A673 (cell line): ENCODE results near the gene VPS13D. TPM values are rescaled to one million over a fixed set of nuclear protein-coding genes. Genes with fewer than 3 reads are reported as not detected.

ENCODE experiments used
- BruUV-seq: library from RNA; stranded (reverse); fragments of 400-500 nt; replicated peaks from 2 replicates; lab custom pipeline; 2021; lab: Mats Ljungman, UMichigan
- CTCF ChIA-PET: fragments of 300-600 bp; sonication (Branson Sonifier 250); formaldehyde crosslinking; loops from one replicate; lab custom pipeline; 2022; ENCODE audit warnings: antibody characterized with exemption; lab: Charles Lee
- POLR2A ChIA-PET: fragments of 300-600 bp; sonication (Branson Sonifier 250); formaldehyde crosslinking; loops from one replicate; lab custom pipeline; 2022; ENCODE audit warnings: antibody characterized with exemption; ENCODE audit not compliant: low non-redundant PET; lab: Charles Lee
- DNase-seq: peaks from one replicate; pipeline ENCODE4 v3.0.0-alpha.2; 2015; ENCODE audit warnings: low spot score
- H3K27ac ChIP-seq: fragments of 200-600 bp; sonication (generic); 2 replicates; pipeline ENCODE4 v1.5.1; 2016; ENCODE audit warnings: mixed run types, low read depth, mild to moderate bottlenecking, mixed read lengths, antibody characterized with exemption, low read length; ENCODE audit not compliant: poor library complexity, severe bottlenecking
- H3K27me3 ChIP-seq: fragments of 200-600 bp; sonication (generic); replicated peaks from 2 replicates; pipeline ENCODE4 v1.6.1; 2017; ENCODE audit warnings: mixed run types, low read depth, mild to moderate bottlenecking, mixed read lengths, antibody characterized with exemption, low read length; ENCODE audit not compliant: insufficient read depth, poor library complexity
- H3K36me3 ChIP-seq: fragments of 200-600 bp; sonication (generic); 2 replicates; pipeline ENCODE4 v1.6.1; 2016; ENCODE audit warnings: mixed run types, mild to moderate bottlenecking, mixed read lengths, antibody characterized with exemption, low read length; ENCODE audit not compliant: insufficient read depth, poor library complexity, severe bottlenecking
- H3K4me1 ChIP-seq: fragments of 200-600 bp; sonication (generic); 2 replicates; pipeline ENCODE4 v1.6.1; 2017; ENCODE audit warnings: mixed run types, mild to moderate bottlenecking, mixed read lengths, antibody characterized with exemption, low read length; ENCODE audit not compliant: insufficient read depth, poor library complexity, severe bottlenecking
- H3K4me3 ChIP-seq: fragments of 200-600 bp; sonication (generic); 2 replicates; pipeline ENCODE4 v1.5.1; 2016; ENCODE audit warnings: low read depth, mixed run types, mild to moderate bottlenecking, mixed read lengths, low read length; ENCODE audit not compliant: poor library complexity, severe bottlenecking
- H3K9me3 ChIP-seq: fragments of 200-600 bp; sonication (generic); 2 replicates; pipeline ENCODE4 v1.6.1; 2016; ENCODE audit warnings: mixed run types, low read depth, mild to moderate bottlenecking, mixed read lengths, antibody characterized with exemption, low read length; ENCODE audit not compliant: poor library complexity, severe bottlenecking
- EZH2 ChIP-seq: fragments of 200-600 bp; sonication (generic); IDR thresholded peaks from 2 replicates; pipeline ENCODE4 v1.6.1; 2017; ENCODE audit warnings: borderline replicate concordance, low read depth, mild to moderate bottlenecking, mixed read lengths, antibody characterized with exemption, low read length; ENCODE audit not compliant: poor library complexity, severe bottlenecking
- intact Hi-C: fragments of 100-400 bp; cut with micrococcal nuclease; formaldehyde crosslinking; loops from one replicate; pipeline ENCODE4 v1.10.0; 2022; ENCODE audit not compliant: unreplicated experiment
- total RNA-seq: library from RNA; stranded (reverse); gene quantifications from 2 replicates; pipeline ENCODE4 v1.2.3, GENCODE V29; 2021
- TF ChIP-seq, protein P1 (sequence below): fragments of 300-800, 200-600 bp; sonication (generic); conservative IDR thresholded peaks from 2 replicates; pipeline ENCODE4 v1.5.1; 2017; ENCODE audit warnings: low read depth, mild to moderate bottlenecking, antibody characterized with exemption, low read length, moderate library complexity, mixed read lengths

VPS13D gene
- total RNA-seq, 1 experiment from 2014 or later, result 32.5 TPM

DNA sequence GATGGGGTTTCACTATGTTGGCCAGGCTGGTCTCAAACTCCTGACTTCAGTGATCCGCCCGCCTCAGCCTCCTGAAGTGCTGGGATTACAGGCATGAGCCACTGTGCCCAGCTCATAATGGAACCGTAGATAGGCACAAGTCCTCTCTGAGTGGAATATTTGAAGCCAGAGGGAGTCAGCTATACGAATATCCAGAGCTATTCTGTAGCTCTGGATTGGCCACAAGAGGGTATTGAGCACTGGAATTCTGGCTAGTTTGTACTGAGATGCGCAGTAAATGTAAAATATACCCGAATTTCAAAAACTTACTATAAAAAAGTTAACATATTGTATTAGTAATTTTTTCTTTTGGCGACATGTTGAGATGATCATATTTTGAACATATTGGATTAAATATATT is 851 bp upstream of the VPS13D start:
- Histone ChIP-seq H3K4me3 (no peak overlapping the region), H3K27me3 (no peaks in the 10 kb centered on the region), H3K9me3 (no peaks in the 10 kb centered on the region), H3K36me3 (no peaks in the 10 kb centered on the region), H3K27ac (no peak overlapping the region), H3K4me1 (peaks cover 5% of the 10 kb centered on the region)
- ChIA-PET CTCF (interaction anchor here (0.7 kb wide), 1 partner anchor 430 kb away, joined by 3 read pairs; no protein-coding TSS in a partner anchor), POLR2A (no interaction called here)
- intact Hi-C loops, result no loop called here
- TF ChIP-seq, protein P1, sequence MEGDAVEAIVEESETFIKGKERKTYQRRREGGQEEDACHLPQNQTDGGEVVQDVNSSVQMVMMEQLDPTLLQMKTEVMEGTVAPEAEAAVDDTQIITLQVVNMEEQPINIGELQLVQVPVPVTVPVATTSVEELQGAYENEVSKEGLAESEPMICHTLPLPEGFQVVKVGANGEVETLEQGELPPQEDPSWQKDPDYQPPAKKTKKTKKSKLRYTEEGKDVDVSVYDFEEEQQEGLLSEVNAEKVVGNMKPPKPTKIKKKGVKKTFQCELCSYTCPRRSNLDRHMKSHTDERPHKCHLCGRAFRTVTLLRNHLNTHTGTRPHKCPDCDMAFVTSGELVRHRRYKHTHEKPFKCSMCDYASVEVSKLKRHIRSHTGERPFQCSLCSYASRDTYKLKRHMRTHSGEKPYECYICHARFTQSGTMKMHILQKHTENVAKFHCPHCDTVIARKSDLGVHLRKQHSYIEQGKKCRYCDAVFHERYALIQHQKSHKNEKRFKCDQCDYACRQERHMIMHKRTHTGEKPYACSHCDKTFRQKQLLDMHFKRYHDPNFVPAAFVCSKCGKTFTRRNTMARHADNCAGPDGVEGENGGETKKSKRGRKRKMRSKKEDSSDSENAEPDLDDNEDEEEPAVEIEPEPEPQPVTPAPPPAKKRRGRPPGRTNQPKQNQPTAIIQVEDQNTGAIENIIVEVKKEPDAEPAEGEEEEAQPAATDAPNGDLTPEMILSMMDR, result no peak
- TF ChIP-seq EZH2, result no peak
- no TSS peak for BruUV-seq
- no peak for DNase-seq

DNA sequence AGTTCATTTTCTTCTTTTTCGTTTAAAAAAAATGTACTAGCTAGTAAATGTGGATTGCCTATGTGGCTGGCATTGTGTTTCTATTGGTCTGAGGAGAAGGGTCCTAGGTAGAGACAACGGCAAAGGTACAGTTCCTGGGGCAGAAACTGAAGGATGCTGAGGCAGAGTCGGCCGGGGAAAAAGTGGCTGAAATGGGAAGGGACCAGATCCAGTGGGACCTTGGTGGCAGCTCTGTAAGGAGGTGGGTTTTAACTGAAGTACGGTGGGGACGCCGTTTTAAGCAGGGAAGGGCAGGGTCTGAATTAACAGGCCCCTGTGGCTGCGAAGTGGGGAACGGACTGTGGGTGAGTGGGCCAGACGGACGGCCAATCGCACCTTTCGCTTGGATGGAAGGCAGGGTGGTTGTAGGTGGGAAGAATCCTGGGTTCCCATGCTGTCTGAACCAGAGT is 420 bp upstream of the VPS13D start:
- DNase-seq, result no peak
- peaks cover 5% of the 10 kb centered on the region for H3K4me1 ChIP-seq
- peak overlapping the region; percentile 99 for H3K4me3 ChIP-seq
- H3K9me3 ChIP-seq, result no peaks in the 10 kb centered on the region
- intact Hi-C loops, result no loop called here
- no peak overlapping the region for H3K27ac ChIP-seq
- no peak for TF ChIP-seq EZH2
- TF ChIP-seq, protein P1, result no peak
- POLR2A ChIA-PET, result no interaction called here
- H3K27me3 ChIP-seq, result no peaks in the 10 kb centered on the region
- no TSS peak for BruUV-seq
- H3K36me3 ChIP-seq, result no peaks in the 10 kb centered on the region
- CTCF ChIA-PET, result no interaction called here

DNA sequence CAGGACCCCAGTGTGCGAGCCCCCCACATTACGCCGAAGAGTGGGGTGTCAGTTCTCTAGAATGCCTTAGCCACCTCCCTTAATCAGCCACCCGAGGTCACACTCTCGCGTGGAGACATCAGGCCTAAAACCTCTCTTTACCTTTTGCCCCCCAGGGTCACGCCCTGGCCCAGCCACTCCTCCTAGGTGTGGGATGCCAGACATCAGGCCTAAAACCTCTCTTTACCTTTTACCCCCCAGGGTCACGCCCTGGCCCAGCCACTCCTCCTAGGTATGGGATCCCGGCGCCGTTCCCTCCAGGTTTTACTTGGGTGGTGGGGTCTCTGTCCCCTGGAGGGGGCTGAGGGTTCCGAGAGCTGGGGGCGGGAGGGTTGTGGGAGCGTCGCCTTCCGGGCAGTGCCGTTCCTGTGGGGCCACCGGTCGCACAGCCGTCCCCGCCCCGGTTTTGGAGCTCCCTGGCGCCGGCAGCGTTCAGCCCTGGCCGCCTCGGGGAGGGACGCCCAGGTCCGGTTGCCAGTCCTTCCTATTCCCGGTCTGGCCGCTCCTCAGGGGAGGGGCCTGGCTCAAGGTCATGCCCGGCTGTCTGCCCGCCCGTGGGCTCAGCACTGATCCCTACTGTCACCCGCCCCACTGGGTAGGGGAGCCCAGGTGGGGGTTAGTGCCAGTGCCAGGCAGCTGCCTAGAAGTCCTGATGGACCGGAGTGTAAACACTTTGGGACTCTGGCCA is 882 bp downstream of the VPS13D start:
- BruUV-seq, result no TSS peak
- Histone ChIP-seq H3K27ac (peak overlapping the region; percentile 88), H3K4me1 (peaks cover 5% of the 10 kb centered on the region), H3K4me3 (peak overlapping the region; percentile 99), H3K9me3 (no peaks in the 10 kb centered on the region), H3K36me3 (no peaks in the 10 kb centered on the region), H3K27me3 (no peaks in the 10 kb centered on the region)
- no peak for DNase-seq
- POLR2A ChIA-PET, result no interaction called here
- intact Hi-C loops, result no loop called here
- CTCF ChIA-PET, result no interaction called here
- TF ChIP-seq EZH2, result no peak
- TF ChIP-seq, protein P1, result no peak
